GM08714 (cell line): ENCODE data around the gene PSMA1.
"Not testable (repeated sequence)": the region's sequence is repeated elsewhere in the genome, so short reads cannot be mapped to it uniquely, and the experiment has no call there.

ENCODE experiments used
- H3K4me3 ChIP-seq: fragments of 200-500 bp; sonication (Bioruptor generic); 2 replicates; pipeline ENCODE4 v1.5.1; 2014; ENCODE audit warnings: mild to moderate bottlenecking, low read length, inconsistent platforms
- ZNF274 ChIP-seq: IDR thresholded peaks from 2 replicates; pipeline ENCODE4 v1.6.1; 2012; ENCODE audit warnings: mild to moderate bottlenecking, low read depth, low read length

The PSMA1 gene

GRCh38 chr11:14519917-14520746 lies at the start of gene PSMA1:
Gene PSMA1 (minus strand): TSS chr11:14520386. CDS start chr11:14520299, 87 bp downstream.
- H3K4me3 ChIP-seq: peak within 1 kb of the TSS; percentile 94
- no peak for TF ChIP-seq ZNF274

- H3K4me3 ChIP-seq: not testable (repeated sequence)
Observed at GRCh38 chr11:14569516-14569915, 49.3 kb upstream of the PSMA1 start.

- no peak for TF ChIP-seq ZNF274
- no peak overlapping the region for H3K4me3 ChIP-seq
Observed at GRCh38 chr11:14567064-14567651, 47.0 kb upstream of the PSMA1 start.

- no peak overlapping the region for H3K4me3 ChIP-seq
- TF ChIP-seq ZNF274: no peak
Observed at GRCh38 chr11:14566331-14567063, 46.3 kb upstream of the PSMA1 start.

- H3K4me3 ChIP-seq: no peak overlapping the region
- no peak for TF ChIP-seq ZNF274
Observed at GRCh38 chr11:14565845-14566244, 45.7 kb upstream of the PSMA1 start.

GRCh38 chr11:14555818-14556217 lies 35.6 kb upstream of the PSMA1 start:
- TF ChIP-seq ZNF274: no peak
- no peak overlapping the region for H3K4me3 ChIP-seq

GRCh38 chr11:14554959-14555358 lies 34.8 kb upstream of the PSMA1 start:
- no peak for TF ChIP-seq ZNF274
- no peak overlapping the region for H3K4me3 ChIP-seq

- TF ChIP-seq ZNF274: no peak
Observed at GRCh38 chr11:14552089-14552488, 31.9 kb upstream of the PSMA1 start.

GRCh38 chr11:14551380-14551779 lies 31.2 kb upstream of the PSMA1 start:
- no peak overlapping the region for H3K4me3 ChIP-seq
- no peak for TF ChIP-seq ZNF274

More at GRCh38 chr11:14552089-14552488, 31.9 kb upstream of the PSMA1 start:
- no peak overlapping the region for H3K4me3 ChIP-seq

GRCh38 chr11:14549891-14550290 lies 29.7 kb upstream of the PSMA1 start:
- no peak overlapping the region for H3K4me3 ChIP-seq
- TF ChIP-seq ZNF274: no peak

- no peak for TF ChIP-seq ZNF274
- no peak overlapping the region for H3K4me3 ChIP-seq
Observed at GRCh38 chr11:14547440-14547839, 27.3 kb upstream of the PSMA1 start.

- TF ChIP-seq ZNF274: no peak
- no peak overlapping the region for H3K4me3 ChIP-seq
Observed at GRCh38 chr11:14546672-14547071, 26.5 kb upstream of the PSMA1 start.

- no peak for TF ChIP-seq ZNF274
Observed at GRCh38 chr11:14544611-14545010, 24.4 kb upstream of the PSMA1 start.

GRCh38 chr11:14543260-14543659 lies 23.1 kb upstream of the PSMA1 start:
- no peak overlapping the region for H3K4me3 ChIP-seq
- TF ChIP-seq ZNF274: no peak

More at GRCh38 chr11:14544611-14545010, 24.4 kb upstream of the PSMA1 start:
- no peak overlapping the region for H3K4me3 ChIP-seq

- no peak for TF ChIP-seq ZNF274
- no peak overlapping the region for H3K4me3 ChIP-seq
Observed at GRCh38 chr11:14542324-14542723, 22.1 kb upstream of the PSMA1 start.
